WTC11 (cell line): ENCODE results near the gene CYBB. TPM values are rescaled to one million over a fixed set of nuclear protein-coding genes. Genes with fewer than 3 reads are reported as not detected.

Experiments used
- ATAC-seq: fragments of 200-7000 bp; cut with Tn5 transposase; 2 replicates; pipeline ENCODE4 v1.10.0; 2021; ENCODE audit warnings: mild to moderate bottlenecking, moderate library complexity
- CTCF ChIA-PET: fragments of 300-600 bp; sonication (Branson Sonifier 250); formaldehyde crosslinking; loops from one replicate; lab custom pipeline; 2021; ENCODE audit warnings: antibody characterized with exemption; lab: Charles Lee
- POLR2A ChIA-PET: fragments of 350-600 bp; sonication (Branson Sonifier 250); formaldehyde crosslinking; loops from one replicate; lab custom pipeline; 2021; ENCODE audit warnings: antibody characterized with exemption; lab: Charles Lee
- DNase-seq: peaks from one replicate; pipeline ENCODE4 v3.0.0; 2021; ENCODE audit warnings: low spot score
- H3K27ac Mint-ChIP-seq: 2 replicates; pipeline ENCODE4 v1.8.0; 2021; ENCODE audit warnings: mixed read lengths
- H3K27me3 Mint-ChIP-seq: 2 replicates; pipeline ENCODE4 v1.8.0; 2021; ENCODE audit warnings: low read depth, mild to moderate bottlenecking, moderate library complexity, mixed read lengths
- H3K36me3 Mint-ChIP-seq: 2 replicates; pipeline ENCODE4 v1.8.0; 2021; ENCODE audit warnings: mixed read lengths
- H3K4me1 Mint-ChIP-seq: 2 replicates; pipeline ENCODE4 v1.8.0; 2022; ENCODE audit warnings: mixed read lengths
- H3K4me3 Mint-ChIP-seq: 2 replicates; pipeline ENCODE4 v1.8.0; 2021; ENCODE audit warnings: mild to moderate bottlenecking, moderate library complexity, mixed read lengths
- H3K9me3 Mint-ChIP-seq: 2 replicates; pipeline ENCODE4 v1.8.0; 2021; ENCODE audit warnings: mixed read lengths
- ATF1 ChIP-seq: sonication (generic); formaldehyde crosslinking; IDR thresholded peaks from 2 replicates; pipeline ENCODE4 v1.8.1; 2023; ENCODE audit warnings: mild to moderate bottlenecking, moderate library complexity, missing genetic modification reagents
- IRF2 ChIP-seq: sonication (generic); formaldehyde crosslinking; IDR thresholded peaks from 2 replicates; pipeline ENCODE4 v1.8.0; 2022; ENCODE audit warnings: low read depth, missing genetic modification reagents, borderline replicate concordance
- JAZF1 ChIP-seq: fragments of 250-450 bp; sonication (Bioruptor Pico); IDR thresholded peaks from 2 replicates; pipeline ENCODE4 v1.9.0; 2021; ENCODE audit warnings: moderate library complexity, mild to moderate bottlenecking, inconsistent platforms
- NR1H2 ChIP-seq: sonication (generic); formaldehyde crosslinking; IDR thresholded peaks from 2 replicates; pipeline ENCODE4 v1.9.0; 2021; ENCODE audit warnings: mild to moderate bottlenecking, moderate library complexity, missing genetic modification reagents
- NR3C1 ChIP-seq: sonication (generic); formaldehyde crosslinking; conservative IDR thresholded peaks from 2 replicates; pipeline ENCODE4 v1.8.1; 2023; ENCODE audit warnings: low read depth, mild to moderate bottlenecking, missing genetic modification reagents
- ZNF121 ChIP-seq: sonication (generic); formaldehyde crosslinking; IDR thresholded peaks from 2 replicates; pipeline ENCODE4 v1.8.0; 2023; ENCODE audit warnings: missing genetic modification reagents
- ZNF219 ChIP-seq: sonication (generic); formaldehyde crosslinking; IDR thresholded peaks from 2 replicates; pipeline ENCODE4 v1.8.0; 2023; ENCODE audit warnings: missing genetic modification reagents, mild to moderate bottlenecking, borderline replicate concordance
- ZNF425 ChIP-seq: fragments of 250-450 bp; sonication (Bioruptor Pico); conservative IDR thresholded peaks from 2 replicates; pipeline ENCODE4 v1.9.0; 2021; ENCODE audit warnings: mild to moderate bottlenecking
- total RNA-seq: library from RNA; stranded (reverse); gene quantifications from 3 replicates; pipeline ENCODE4 v1.2.3, GENCODE V29; 2021
- TF ChIP-seq, protein P1 (sequence below): sonication (generic); formaldehyde crosslinking; IDR thresholded peaks from 2 replicates; pipeline ENCODE4 v1.8.0; 2022; ENCODE audit warnings: missing genetic modification reagents
- TF ChIP-seq, protein P2 (sequence below): sonication (generic); formaldehyde crosslinking; IDR thresholded peaks from 2 replicates; pipeline ENCODE4 v1.8.0; 2023; ENCODE audit warnings: missing genetic modification reagents
- TF ChIP-seq, protein P3 (sequence below): sonication (generic); formaldehyde crosslinking; IDR thresholded peaks from 2 replicates; pipeline ENCODE4 v1.8.0; 2022; ENCODE audit warnings: mild to moderate bottlenecking, missing genetic modification reagents
- TF ChIP-seq, protein P4 (sequence below): fragments of 250-450 bp; sonication (Bioruptor Pico); IDR thresholded peaks from 2 replicates; pipeline ENCODE4 v1.8.0; 2021; ENCODE audit warnings: mild to moderate bottlenecking
- TF ChIP-seq, protein P5 (sequence below): sonication (generic); formaldehyde crosslinking; IDR thresholded peaks from 2 replicates; pipeline ENCODE4 v1.8.1; 2023; ENCODE audit warnings: mild to moderate bottlenecking, missing genetic modification reagents, borderline replicate concordance

The CYBB gene
- total RNA-seq, 1 experiment from 2014 or later = 0.22 TPM

- TF ChIP-seq, protein P1, sequence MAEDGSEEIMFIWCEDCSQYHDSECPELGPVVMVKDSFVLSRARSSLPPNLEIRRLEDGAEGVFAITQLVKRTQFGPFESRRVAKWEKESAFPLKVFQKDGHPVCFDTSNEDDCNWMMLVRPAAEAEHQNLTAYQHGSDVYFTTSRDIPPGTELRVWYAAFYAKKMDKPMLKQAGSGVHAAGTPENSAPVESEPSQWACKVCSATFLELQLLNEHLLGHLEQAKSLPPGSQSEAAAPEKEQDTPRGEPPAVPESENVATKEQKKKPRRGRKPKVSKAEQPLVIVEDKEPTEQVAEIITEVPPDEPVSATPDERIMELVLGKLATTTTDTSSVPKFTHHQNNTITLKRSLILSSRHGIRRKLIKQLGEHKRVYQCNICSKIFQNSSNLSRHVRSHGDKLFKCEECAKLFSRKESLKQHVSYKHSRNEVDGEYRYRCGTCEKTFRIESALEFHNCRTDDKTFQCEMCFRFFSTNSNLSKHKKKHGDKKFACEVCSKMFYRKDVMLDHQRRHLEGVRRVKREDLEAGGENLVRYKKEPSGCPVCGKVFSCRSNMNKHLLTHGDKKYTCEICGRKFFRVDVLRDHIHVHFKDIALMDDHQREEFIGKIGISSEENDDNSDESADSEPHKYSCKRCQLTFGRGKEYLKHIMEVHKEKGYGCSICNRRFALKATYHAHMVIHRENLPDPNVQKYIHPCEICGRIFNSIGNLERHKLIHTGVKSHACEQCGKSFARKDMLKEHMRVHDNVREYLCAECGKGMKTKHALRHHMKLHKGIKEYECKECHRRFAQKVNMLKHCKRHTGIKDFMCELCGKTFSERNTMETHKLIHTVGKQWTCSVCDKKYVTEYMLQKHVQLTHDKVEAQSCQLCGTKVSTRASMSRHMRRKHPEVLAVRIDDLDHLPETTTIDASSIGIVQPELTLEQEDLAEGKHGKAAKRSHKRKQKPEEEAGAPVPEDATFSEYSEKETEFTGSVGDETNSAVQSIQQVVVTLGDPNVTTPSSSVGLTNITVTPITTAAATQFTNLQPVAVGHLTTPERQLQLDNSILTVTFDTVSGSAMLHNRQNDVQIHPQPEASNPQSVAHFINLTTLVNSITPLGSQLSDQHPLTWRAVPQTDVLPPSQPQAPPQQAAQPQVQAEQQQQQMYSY = no peak
- TF ChIP-seq ZNF121 (CRISPR knock-in tag) (no peak), NR3C1 (CRISPR knock-in tag) (no peak), JAZF1 (no peak)
- TF ChIP-seq, protein P2, sequence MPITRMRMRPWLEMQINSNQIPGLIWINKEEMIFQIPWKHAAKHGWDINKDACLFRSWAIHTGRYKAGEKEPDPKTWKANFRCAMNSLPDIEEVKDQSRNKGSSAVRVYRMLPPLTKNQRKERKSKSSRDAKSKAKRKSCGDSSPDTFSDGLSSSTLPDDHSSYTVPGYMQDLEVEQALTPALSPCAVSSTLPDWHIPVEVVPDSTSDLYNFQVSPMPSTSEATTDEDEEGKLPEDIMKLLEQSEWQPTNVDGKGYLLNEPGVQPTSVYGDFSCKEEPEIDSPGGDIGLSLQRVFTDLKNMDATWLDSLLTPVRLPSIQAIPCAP (CRISPR knock-in tag) = no peak
Observed at GRCh38 chrX:37754516-37754915, 25.3 kb upstream of the CYBB start (continued).

- Mint-ChIP-seq H3K27me3 (no peaks in the 10 kb centered on the region; the same call in 1 of the 2 replicates), H3K9me3 (no peaks in the 10 kb centered on the region), H3K4me3 (no peak overlapping the region), H3K4me1 (no peaks in the 10 kb centered on the region), H3K27ac (no peak overlapping the region), H3K36me3 (no peaks in the 10 kb centered on the region)
- ATAC-seq = no peak
- POLR2A ChIA-PET = no interaction called here
- DNase-seq = no peak
- CTCF ChIA-PET = no interaction called here
- TF ChIP-seq, protein P3, sequence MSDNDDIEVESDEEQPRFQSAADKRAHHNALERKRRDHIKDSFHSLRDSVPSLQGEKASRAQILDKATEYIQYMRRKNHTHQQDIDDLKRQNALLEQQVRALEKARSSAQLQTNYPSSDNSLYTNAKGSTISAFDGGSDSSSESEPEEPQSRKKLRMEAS (CRISPR knock-in tag) = no peak
- TF ChIP-seq ATF1 (CRISPR knock-in tag) (no peak), IRF2 (CRISPR knock-in tag) (no peak), ZNF219 (CRISPR knock-in tag) (no peak), NR1H2 (CRISPR knock-in tag) (no peak), ZNF425 (CRISPR knock-in tag) (no peak)
- TF ChIP-seq, protein P2 (CRISPR knock-in tag) = no peak
- TF ChIP-seq, protein P4, sequence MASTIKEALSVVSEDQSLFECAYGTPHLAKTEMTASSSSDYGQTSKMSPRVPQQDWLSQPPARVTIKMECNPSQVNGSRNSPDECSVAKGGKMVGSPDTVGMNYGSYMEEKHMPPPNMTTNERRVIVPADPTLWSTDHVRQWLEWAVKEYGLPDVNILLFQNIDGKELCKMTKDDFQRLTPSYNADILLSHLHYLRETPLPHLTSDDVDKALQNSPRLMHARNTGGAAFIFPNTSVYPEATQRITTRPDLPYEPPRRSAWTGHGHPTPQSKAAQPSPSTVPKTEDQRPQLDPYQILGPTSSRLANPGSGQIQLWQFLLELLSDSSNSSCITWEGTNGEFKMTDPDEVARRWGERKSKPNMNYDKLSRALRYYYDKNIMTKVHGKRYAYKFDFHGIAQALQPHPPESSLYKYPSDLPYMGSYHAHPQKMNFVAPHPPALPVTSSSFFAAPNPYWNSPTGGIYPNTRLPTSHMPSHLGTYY (CRISPR knock-in tag) = no peak
- TF ChIP-seq, protein P5, sequence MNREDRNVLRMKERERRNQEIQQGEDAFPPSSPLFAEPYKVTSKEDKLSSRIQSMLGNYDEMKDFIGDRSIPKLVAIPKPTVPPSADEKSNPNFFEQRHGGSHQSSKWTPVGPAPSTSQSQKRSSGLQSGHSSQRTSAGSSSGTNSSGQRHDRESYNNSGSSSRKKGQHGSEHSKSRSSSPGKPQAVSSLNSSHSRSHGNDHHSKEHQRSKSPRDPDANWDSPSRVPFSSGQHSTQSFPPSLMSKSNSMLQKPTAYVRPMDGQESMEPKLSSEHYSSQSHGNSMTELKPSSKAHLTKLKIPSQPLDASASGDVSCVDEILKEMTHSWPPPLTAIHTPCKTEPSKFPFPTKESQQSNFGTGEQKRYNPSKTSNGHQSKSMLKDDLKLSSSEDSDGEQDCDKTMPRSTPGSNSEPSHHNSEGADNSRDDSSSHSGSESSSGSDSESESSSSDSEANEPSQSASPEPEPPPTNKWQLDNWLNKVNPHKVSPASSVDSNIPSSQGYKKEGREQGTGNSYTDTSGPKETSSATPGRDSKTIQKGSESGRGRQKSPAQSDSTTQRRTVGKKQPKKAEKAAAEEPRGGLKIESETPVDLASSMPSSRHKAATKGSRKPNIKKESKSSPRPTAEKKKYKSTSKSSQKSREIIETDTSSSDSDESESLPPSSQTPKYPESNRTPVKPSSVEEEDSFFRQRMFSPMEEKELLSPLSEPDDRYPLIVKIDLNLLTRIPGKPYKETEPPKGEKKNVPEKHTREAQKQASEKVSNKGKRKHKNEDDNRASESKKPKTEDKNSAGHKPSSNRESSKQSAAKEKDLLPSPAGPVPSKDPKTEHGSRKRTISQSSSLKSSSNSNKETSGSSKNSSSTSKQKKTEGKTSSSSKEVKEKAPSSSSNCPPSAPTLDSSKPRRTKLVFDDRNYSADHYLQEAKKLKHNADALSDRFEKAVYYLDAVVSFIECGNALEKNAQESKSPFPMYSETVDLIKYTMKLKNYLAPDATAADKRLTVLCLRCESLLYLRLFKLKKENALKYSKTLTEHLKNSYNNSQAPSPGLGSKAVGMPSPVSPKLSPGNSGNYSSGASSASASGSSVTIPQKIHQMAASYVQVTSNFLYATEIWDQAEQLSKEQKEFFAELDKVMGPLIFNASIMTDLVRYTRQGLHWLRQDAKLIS (CRISPR knock-in tag) = no peak
Observed at GRCh38 chrX:37755025-37755424, 24.8 kb upstream of the CYBB start.
